DND-41 (cell line): ENCODE measurements around the gene VPS13A.

Experiments
- CTCF ChIP-seq: IDR thresholded peaks from 2 replicates; pipeline ENCODE4 v1.5.1; 2012; ENCODE audit warnings: borderline replicate concordance, low read length, moderate library complexity, mild to moderate bottlenecking; ENCODE audit not compliant: poor library complexity, severe bottlenecking; ENCODE audit errors: extremely low read depth
- EZH2 ChIP-seq: IDR thresholded peaks from 3 replicates; pipeline ENCODE4 v1.6.1; 2012; ENCODE audit warnings: borderline replicate concordance, low read depth, mild to moderate bottlenecking, moderate library complexity, low read length, inconsistent platforms; ENCODE audit not compliant: severe bottlenecking

- TF ChIP-seq CTCF (no peak), EZH2 (no peak)
Observed at GRCh38 chr9:77271023-77271690, 93.8 kb downstream of the VPS13A start.
